Suprapubic skin (tissue), 3 donors: Measurements from ENCODE around the gene CEP120.

Experiments used
- POLR2AphosphoS5 ChIP-seq, 3 donors: sonication (generic); formaldehyde crosslinking; IDR thresholded peaks; one replicate each; pipeline ENCODE4 v1.6.1; 2017; ENCODE audit warnings: antibody characterized with exemption in 3 of 3
- TF ChIP-seq, protein P1 (sequence below), 2 donors: fragments of 200-600 bp in 1 of 2; fragments of 450-650 bp in 1 of 2; sonication (generic) in 1 of 2; IDR thresholded peaks; one replicate each; pipeline ENCODE4 v1.5.1; 2016 to 2019; ENCODE audit warnings: antibody characterized with exemption in 2 of 2, mild to moderate bottlenecking in 1 of 2, moderate library complexity in 1 of 2

DNA sequence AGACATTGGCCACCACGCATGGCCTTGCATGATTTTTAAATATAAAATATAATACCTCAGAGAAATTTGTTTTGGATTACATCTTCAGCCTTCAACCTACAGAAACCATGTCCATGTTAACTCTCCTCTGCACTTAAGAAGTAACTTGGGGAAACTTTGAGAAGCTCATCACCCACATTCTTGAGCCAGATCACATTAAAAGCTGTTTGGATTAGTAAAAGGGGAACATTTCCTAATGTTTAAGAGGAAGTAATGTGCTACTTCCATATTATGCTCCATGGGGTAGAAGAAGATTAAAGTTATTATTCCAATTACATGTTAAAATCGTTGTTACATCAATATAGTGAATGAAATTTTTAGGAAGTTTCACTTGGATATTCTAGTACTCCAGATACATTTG lies 10.4 kb upstream of the CEP120 start:
- TF ChIP-seq, protein P1, sequence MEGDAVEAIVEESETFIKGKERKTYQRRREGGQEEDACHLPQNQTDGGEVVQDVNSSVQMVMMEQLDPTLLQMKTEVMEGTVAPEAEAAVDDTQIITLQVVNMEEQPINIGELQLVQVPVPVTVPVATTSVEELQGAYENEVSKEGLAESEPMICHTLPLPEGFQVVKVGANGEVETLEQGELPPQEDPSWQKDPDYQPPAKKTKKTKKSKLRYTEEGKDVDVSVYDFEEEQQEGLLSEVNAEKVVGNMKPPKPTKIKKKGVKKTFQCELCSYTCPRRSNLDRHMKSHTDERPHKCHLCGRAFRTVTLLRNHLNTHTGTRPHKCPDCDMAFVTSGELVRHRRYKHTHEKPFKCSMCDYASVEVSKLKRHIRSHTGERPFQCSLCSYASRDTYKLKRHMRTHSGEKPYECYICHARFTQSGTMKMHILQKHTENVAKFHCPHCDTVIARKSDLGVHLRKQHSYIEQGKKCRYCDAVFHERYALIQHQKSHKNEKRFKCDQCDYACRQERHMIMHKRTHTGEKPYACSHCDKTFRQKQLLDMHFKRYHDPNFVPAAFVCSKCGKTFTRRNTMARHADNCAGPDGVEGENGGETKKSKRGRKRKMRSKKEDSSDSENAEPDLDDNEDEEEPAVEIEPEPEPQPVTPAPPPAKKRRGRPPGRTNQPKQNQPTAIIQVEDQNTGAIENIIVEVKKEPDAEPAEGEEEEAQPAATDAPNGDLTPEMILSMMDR (IDR thresholded peaks at IDR 0.05), result no peak
- no peak for TF ChIP-seq POLR2AphosphoS5 (IDR thresholded peaks at IDR 0.05)
